DMS153 treated with DMSO at 0.1 percent for 48 hours (cell line): ENCODE measurements around the gene PHEX.

Experiments
- DNase-seq: peaks from one replicate; lab custom pipeline; 2025; ENCODE audit not compliant: unreplicated experiment; lab: John Stamatoyannopoulos, UW

Gene PHEX

DNA sequence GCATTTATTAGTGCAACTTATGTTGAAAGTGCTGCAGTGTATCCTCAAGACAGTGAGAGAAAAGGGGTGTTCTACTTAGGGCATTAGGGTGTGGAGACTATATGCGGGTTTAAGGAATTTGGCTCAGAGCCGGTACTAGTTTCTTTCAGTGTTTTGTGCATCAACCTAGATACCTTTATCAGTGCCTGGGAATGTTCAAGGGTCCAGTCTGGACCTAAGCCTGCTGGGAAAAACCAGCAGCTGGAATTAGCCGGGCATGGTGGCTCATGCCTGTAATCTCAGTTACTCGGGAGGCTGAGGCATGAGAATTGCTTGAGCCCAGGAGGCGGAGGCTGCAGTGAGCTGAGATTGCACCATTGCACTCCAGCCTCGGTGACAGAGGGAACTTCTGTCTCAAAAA, 7.4 kb downstream of the PHEX start:
- no peak for DNase-seq

- DNase-seq: no peak
Measured at GRCh38 chrX:22040184-22040583, 8.1 kb downstream of the PHEX start.

DNA sequence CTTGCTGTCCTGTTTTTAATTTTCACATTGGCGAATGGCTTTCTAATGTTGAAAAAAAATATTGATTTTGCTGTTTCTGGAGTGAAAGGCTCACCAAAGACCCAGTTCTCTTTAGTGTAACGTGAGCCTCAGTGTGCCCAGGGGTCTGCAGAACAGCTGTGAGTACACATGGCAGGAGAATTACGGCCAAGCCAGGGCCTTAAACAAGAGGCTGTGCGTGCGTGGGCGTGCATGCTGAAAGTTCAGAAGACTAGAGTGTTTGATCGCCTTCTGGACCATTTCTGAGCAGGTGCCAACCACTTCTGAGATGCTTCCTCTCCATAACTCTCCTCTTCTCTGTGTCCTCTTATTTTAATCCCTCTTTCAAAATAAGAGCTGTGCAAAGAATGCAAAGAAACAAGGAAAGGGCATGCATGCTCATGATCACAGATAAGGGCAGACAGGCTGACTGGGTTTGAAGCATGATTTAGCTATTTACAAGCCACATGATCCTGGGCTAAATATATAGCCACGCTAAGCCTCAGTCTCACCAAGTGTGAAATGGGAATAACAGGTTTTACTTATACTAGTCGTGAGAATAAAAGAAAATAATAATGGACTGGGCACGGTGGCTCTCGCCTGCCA, 9.9 kb downstream of the PHEX start:
- no peak for DNase-seq

GRCh38 chrX:22043872-22044271, 11.7 kb downstream of the PHEX start:
- no peak for DNase-seq

- no peak for DNase-seq
Measured at GRCh38 chrX:22047468-22047867, 15.3 kb downstream of the PHEX start.

GRCh38 chrX:22053481-22053880, 21.4 kb downstream of the PHEX start:
- no peak for DNase-seq

- DNase-seq: no peak
Measured at GRCh38 chrX:22056235-22056634, 24.1 kb downstream of the PHEX start.

- no peak for DNase-seq
Measured at GRCh38 chrX:22057667-22058066, 25.5 kb downstream of the PHEX start.

- no peak for DNase-seq
Measured at GRCh38 chrX:22059775-22060174, 27.6 kb downstream of the PHEX start.

GRCh38 chrX:22060415-22061280, 28.5 kb downstream of the PHEX start:
- DNase-seq: no peak

DNA sequence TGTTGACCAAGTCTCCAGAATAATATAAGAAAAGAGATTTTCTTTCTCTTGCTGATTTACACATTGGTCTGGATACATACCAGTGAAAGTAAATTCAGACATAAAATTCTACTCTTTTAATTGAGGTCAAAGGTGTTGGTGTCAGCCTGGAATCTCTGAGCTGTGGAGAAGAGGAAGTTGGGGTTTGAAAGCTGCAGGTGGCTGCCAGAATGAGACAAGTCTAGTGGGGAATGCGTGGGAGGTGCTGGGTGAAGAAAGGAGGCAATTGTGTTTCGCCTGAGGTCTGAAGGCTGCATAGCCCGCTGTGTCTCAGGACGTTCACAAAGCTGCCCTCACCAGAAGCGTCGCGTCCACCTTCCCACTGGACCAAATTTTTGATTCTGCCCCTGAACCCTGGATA, 31.2 kb downstream of the PHEX start:
- no peak for DNase-seq

- no peak for DNase-seq
Measured at GRCh38 chrX:22069586-22069985, 37.5 kb downstream of the PHEX start.

- DNase-seq: no peak
Measured at GRCh38 chrX:22073928-22074327, 41.8 kb downstream of the PHEX start.

GRCh38 chrX:22078117-22078516, 46.0 kb downstream of the PHEX start:
- no peak for DNase-seq

DNA sequence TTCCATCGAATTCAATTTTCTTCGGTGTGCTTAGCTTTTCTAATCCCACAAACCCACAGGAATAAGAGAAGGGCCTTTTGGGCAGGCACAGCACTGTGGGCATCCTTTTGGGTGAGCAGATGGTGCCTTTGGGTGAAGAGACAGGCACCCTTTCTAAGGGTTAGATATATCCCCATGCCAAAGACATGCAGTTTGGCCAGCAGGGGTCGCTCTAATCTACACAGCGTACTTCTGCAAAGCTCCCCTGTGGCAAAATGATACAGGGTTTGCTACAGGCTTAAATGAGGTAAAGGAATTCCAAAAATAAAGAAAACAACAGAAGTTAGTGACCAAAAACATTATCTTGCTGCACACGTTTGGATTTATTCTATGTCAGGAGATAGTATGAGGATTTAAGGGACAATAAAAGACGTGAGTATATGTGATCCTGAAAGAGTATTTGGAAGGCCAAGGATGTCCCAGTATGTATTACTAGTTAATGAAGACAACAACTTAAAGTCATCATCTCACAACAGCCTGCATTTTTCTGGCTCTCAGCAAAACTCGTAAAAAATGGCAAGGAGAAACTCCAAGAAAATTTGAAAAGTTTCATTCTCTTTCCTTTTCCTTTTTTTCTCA, 49.5 kb downstream of the PHEX start:
- no peak for DNase-seq

DNA sequence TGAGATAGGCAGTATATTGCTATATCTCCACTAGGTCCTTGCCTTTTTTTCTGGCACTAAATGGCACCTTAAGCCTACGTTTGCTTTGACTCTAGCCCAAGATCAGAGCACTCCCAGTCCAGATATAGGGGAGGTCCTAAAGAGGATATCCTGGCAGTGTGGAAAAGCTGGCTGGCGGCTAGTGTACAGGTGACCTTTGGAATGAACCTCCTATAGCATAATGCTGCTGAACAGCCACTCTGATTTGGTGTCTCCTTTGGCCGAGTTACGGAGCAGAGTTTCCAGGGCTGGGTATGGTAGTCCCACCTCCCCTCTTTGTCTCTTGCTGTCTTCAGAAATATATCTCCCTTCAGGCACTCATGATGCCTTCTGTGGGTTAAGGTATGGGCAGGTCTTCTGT, 53.9 kb downstream of the PHEX start:
- DNase-seq: no peak

GRCh38 chrX:22087011-22087557, 55.0 kb downstream of the PHEX start:
- no peak for DNase-seq

- DNase-seq: no peak
Measured at GRCh38 chrX:22088326-22088725, 56.2 kb downstream of the PHEX start.

DNA sequence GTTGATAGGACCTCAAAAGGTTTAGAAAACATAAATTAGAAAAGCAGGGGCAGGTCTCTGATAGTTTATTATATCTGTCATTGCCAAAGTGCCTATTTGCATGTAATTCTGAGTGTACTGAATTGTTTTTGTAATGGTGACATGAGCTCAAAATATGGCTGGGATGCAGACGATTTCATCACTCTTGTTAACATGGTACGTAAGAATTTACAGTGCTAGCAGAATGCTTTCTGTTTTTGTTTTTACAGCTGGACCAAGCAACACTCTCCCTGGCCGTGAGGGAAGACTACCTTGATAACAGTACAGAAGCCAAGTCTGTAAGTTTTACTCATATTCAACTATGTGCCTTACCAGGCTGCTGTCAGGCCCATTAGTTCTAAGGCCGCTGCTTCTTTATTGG, 58.1 kb downstream of the PHEX start:
- no peak for DNase-seq

GRCh38 chrX:22093550-22093949, 61.4 kb downstream of the PHEX start:
- DNase-seq: no peak

- no peak for DNase-seq
Measured at GRCh38 chrX:22095286-22095685, 63.2 kb downstream of the PHEX start.

DNA sequence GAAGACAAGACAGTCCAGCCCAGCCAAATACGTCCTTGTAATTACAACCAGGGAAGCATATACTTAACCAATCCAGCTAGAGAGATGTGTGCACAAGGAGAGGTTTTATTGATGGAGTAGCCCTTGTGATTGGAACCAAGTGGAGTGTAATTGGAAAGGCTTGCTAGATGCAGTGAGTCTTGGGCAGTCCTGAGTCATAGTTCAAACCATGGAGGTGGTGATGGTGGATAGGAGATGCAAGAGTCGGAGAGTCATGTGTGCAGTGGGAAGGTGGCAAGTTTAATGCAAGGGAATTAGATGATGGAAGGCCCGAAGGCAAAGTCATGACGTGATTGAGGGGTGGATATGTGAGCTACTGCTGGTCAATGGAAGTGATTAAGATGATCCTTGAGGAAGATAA, 63.7 kb downstream of the PHEX start:
- no peak for DNase-seq
